ES-I3 (cell line): Measurements from ENCODE around the gene BTBD1.
A peak's percentile ranks its signal among the peaks of the same experiment; 100 is the strongest.
"Not testable (repeated sequence)": the region's sequence is repeated elsewhere in the genome, so short reads cannot be mapped to it uniquely, and the experiment has no call there.

ENCODE experiments used
- H3K36me3 ChIP-seq: 2 replicates; pipeline ENCODE4 v1.6.1; 2013; ENCODE audit warnings: mild to moderate bottlenecking, low read length, control low read depth, moderate library complexity; ENCODE audit not compliant: insufficient read depth
- H3K4me1 ChIP-seq: 2 replicates; pipeline ENCODE4 v1.6.1; 2013; ENCODE audit warnings: mild to moderate bottlenecking, control low read depth, low read length; ENCODE audit not compliant: insufficient read depth
- H3K9ac ChIP-seq: 2 replicates; pipeline ENCODE4 v1.6.1; 2013; ENCODE audit warnings: low read depth, mild to moderate bottlenecking, low read length, moderate library complexity
- H3K9me3 ChIP-seq: 2 replicates; pipeline ENCODE4 v1.6.1; 2013; ENCODE audit warnings: mild to moderate bottlenecking, low read length, moderate library complexity; ENCODE audit not compliant: control insufficient read depth, insufficient read depth

The BTBD1 gene

GRCh38 chr15:83057696-83058376 lies 9.2 kb downstream of the BTBD1 start:
- Histone ChIP-seq H3K9me3 (no peaks in the 10 kb centered on the region), H3K4me1 (peaks cover 15% of the 10 kb centered on the region; the same call in 1 of the 2 replicates), H3K36me3 (no peaks in the 10 kb centered on the region; the same call in 1 of the 2 replicates), H3K9ac (no peak overlapping the region)

- Histone ChIP-seq H3K4me1 (peaks cover 15% of the 10 kb centered on the region; the same call in 1 of the 2 replicates), H3K9ac (no peak overlapping the region), H3K9me3 (no peaks in the 10 kb centered on the region), H3K36me3 (no peaks in the 10 kb centered on the region; the same call in 1 of the 2 replicates)
Measured at GRCh38 chr15:83057002-83057401, 10.1 kb downstream of the BTBD1 start.

GRCh38 chr15:83053151-83053550 lies 13.9 kb downstream of the BTBD1 start:
- Histone ChIP-seq H3K9ac (no peak overlapping the region), H3K36me3 (peaks cover under 1% of the 10 kb centered on the region), H3K4me1 (peaks cover 15% of the 10 kb centered on the region; the same call in 1 of the 2 replicates), H3K9me3 (no peaks in the 10 kb centered on the region)

GRCh38 chr15:83046558-83047127 lies 20.4 kb downstream of the BTBD1 start:
- Histone ChIP-seq H3K9ac (no peak overlapping the region), H3K4me1 (no peaks in the 10 kb centered on the region), H3K36me3 (peaks cover 4% of the 10 kb centered on the region; the same call in 1 of the 2 replicates), H3K9me3 (no peaks in the 10 kb centered on the region)

- H3K9me3 ChIP-seq, result no peaks in the 10 kb centered on the region
- no peaks in the 10 kb centered on the region for H3K4me1 ChIP-seq
- H3K36me3 ChIP-seq, result peaks cover 12% of the 10 kb centered on the region; the same call in 1 of the 2 replicates
- H3K9ac ChIP-seq, result no peak overlapping the region
Measured at GRCh38 chr15:83044156-83044555, 22.9 kb downstream of the BTBD1 start.

- Histone ChIP-seq H3K4me1 (no peaks in the 10 kb centered on the region), H3K9ac (no peak overlapping the region), H3K9me3 (no peaks in the 10 kb centered on the region), H3K36me3 (peaks cover 10% of the 10 kb centered on the region; the same call in 1 of the 2 replicates)
Measured at GRCh38 chr15:83039206-83039605, 27.8 kb downstream of the BTBD1 start.

GRCh38 chr15:83036253-83036652 lies 30.8 kb downstream of the BTBD1 start:
- H3K9ac ChIP-seq, result no peak overlapping the region
- H3K36me3 ChIP-seq, result peaks cover 7% of the 10 kb centered on the region; the same call in 1 of the 2 replicates
- H3K4me1 ChIP-seq, result no peaks in the 10 kb centered on the region
- no peaks in the 10 kb centered on the region for H3K9me3 ChIP-seq

- not testable (repeated sequence) for H3K9ac ChIP-seq, H3K4me1 ChIP-seq, H3K36me3 ChIP-seq, H3K9me3 ChIP-seq
Measured at GRCh38 chr15:83031234-83031633, 35.8 kb downstream of the BTBD1 start.

GRCh38 chr15:83030021-83030420 lies 37.0 kb downstream of the BTBD1 start:
- Histone ChIP-seq H3K4me1 (peaks cover 6% of the 10 kb centered on the region; the same call in 1 of the 2 replicates), H3K9ac (no peak overlapping the region), H3K9me3 (no peaks in the 10 kb centered on the region), H3K36me3 (0 out of 2 replicates have a peak, but pooled peaks cover 4% of the 10 kb centered on the region)

GRCh38 chr15:83018436-83018835 lies 48.6 kb downstream of the BTBD1 start:
- no peak overlapping the region for H3K9ac ChIP-seq
- no peaks in the 10 kb centered on the region for H3K9me3 ChIP-seq
- no peaks in the 10 kb centered on the region for H3K4me1 ChIP-seq
- 0 out of 2 replicates have a peak, but pooled peaks cover 2% of the 10 kb centered on the region for H3K36me3 ChIP-seq

GRCh38 chr15:83016906-83017305 lies 50.1 kb downstream of the BTBD1 start:
- 0 out of 2 replicates have a peak, but pooled peaks cover 2% of the 10 kb centered on the region for H3K36me3 ChIP-seq
- no peak overlapping the region for H3K9ac ChIP-seq
- H3K4me1 ChIP-seq, result 0 out of 2 replicates have a peak, but pooled peaks cover 4% of the 10 kb centered on the region
- H3K9me3 ChIP-seq, result no peaks in the 10 kb centered on the region

GRCh38 chr15:83015361-83015760 lies 51.7 kb downstream of the BTBD1 start:
- Histone ChIP-seq H3K9me3 (no peaks in the 10 kb centered on the region), H3K9ac (no peak overlapping the region), H3K4me1 (0 out of 2 replicates have a peak, but pooled peaks cover 4% of the 10 kb centered on the region), H3K36me3 (0 out of 2 replicates have a peak, but pooled peaks cover 2% of the 10 kb centered on the region)

GRCh38 chr15:83014205-83014653 lies 52.8 kb downstream of the BTBD1 start:
- Histone ChIP-seq H3K4me1 (0 out of 2 replicates have a peak, but pooled peaks cover 4% of the 10 kb centered on the region), H3K9me3 (no peaks in the 10 kb centered on the region), H3K9ac (no peak overlapping the region), H3K36me3 (no peaks in the 10 kb centered on the region; the same call in 1 of the 2 replicates)

GRCh38 chr15:83012636-83013035 lies 54.4 kb downstream of the BTBD1 start:
- Histone ChIP-seq H3K4me1 (0 out of 2 replicates have a peak, but pooled peaks cover 4% of the 10 kb centered on the region), H3K36me3 (no peaks in the 10 kb centered on the region; the same call in 1 of the 2 replicates)

GRCh38 chr15:83012076-83012426 lies 55.0 kb downstream of the BTBD1 start:
- H3K36me3 ChIP-seq, result peaks cover 2% of the 10 kb centered on the region; the same call in 1 of the 2 replicates
- H3K9me3 ChIP-seq, result no peaks in the 10 kb centered on the region
- 0 out of 2 replicates have a peak, but pooled peaks cover 4% of the 10 kb centered on the region for H3K4me1 ChIP-seq
- peak overlapping the region; percentile 89 for H3K9ac ChIP-seq

More at GRCh38 chr15:83012636-83013035, 54.4 kb downstream of the BTBD1 start:
- no peaks in the 10 kb centered on the region for H3K9me3 ChIP-seq
- no peak overlapping the region; the same call in 1 of the 2 replicates for H3K9ac ChIP-seq
